H1 (cell line): ENCODE results near the gene NSD2. TPM values are rescaled to one million over a fixed set of nuclear protein-coding genes. Genes with fewer than 3 reads are reported as not detected.

Source experiments
- CTCF ChIA-PET: fragments of 300-600 bp; sonication (Branson Sonifier 250); formaldehyde crosslinking; loops from one replicate; lab custom pipeline; 2021; ENCODE audit not compliant: partially characterized antibody; lab: Charles Lee
- POLR2A ChIA-PET: fragments of 300-600 bp; sonication (Branson Sonifier 250); formaldehyde crosslinking; loops from one replicate; lab custom pipeline; 2021; ENCODE audit warnings: inconsistent platforms; ENCODE audit not compliant: partially characterized antibody; lab: Charles Lee
- DNase-seq, 2 experiments: peaks; one replicate each; pipeline versions ENCODE4 v3.0.0 to v3.0.0-alpha.2; 2010 to 2022; ENCODE audit warnings: low spot score in 2 of 2, low read depth in 1 of 2, mixed read lengths in 1 of 2
- FAIRE-seq: peaks from 2 replicates; lab custom pipeline; 2011; peaks lifted over from hg19 to GRCh38; lab: Jason Lieb, UNC
- H2AFZ ChIP-seq: 2 replicates; pipeline ENCODE4 v1.8.1; 2012; ENCODE audit warnings: low read length, inconsistent platforms
- H2AK5ac ChIP-seq: 2 replicates; pipeline ENCODE4 v1.6.1; 2013; ENCODE audit warnings: low read depth, low read length
- H2BK120ac ChIP-seq: replicated peaks from 2 replicates; pipeline ENCODE3; 2013; ENCODE audit warnings: low read depth, low read length, inconsistent platforms
- H2BK12ac ChIP-seq: 2 replicates; pipeline ENCODE4 v1.6.1; 2013; ENCODE audit warnings: low read depth, low read length
- H2BK15ac ChIP-seq: 2 replicates; pipeline ENCODE4 v1.6.1; 2013; ENCODE audit warnings: low read length
- H2BK20ac ChIP-seq: 2 replicates; pipeline ENCODE4 v1.6.1; 2013; ENCODE audit warnings: low read length
- H2BK5ac ChIP-seq: 2 replicates; pipeline ENCODE4 v1.6.1; 2013; ENCODE audit warnings: low read depth, low read length
- H3K14ac ChIP-seq: 2 replicates; pipeline ENCODE4 v1.6.1; 2013; ENCODE audit warnings: inconsistent platforms; ENCODE audit not compliant: insufficient read length
- H3K18ac ChIP-seq: 2 replicates; pipeline ENCODE4 v1.6.1; 2013; ENCODE audit warnings: low read length; ENCODE audit errors: extremely low read depth
- H3K23ac ChIP-seq: 2 replicates; pipeline ENCODE4 v1.6.1; 2013; ENCODE audit warnings: inconsistent platforms; ENCODE audit not compliant: insufficient read length
- H3K23me2 ChIP-seq: 2 replicates; pipeline ENCODE4 v1.6.1; 2013; ENCODE audit warnings: low read depth, low read length
- H3K27ac ChIP-seq: 2 replicates; pipeline ENCODE4 v1.6.1; 2011; ENCODE audit warnings: low read depth, low read length, inconsistent platforms
- H3K27me3 ChIP-seq, 4 experiments: replicated peaks in 1 of 4; 1 replicate in 1 of 4; 2 replicates in 3 of 4; pipeline versions ENCODE4 v1.6.1 to v1.8.1; 2011 to 2013; ENCODE audit warnings: low read length in 3 of 4, mild to moderate bottlenecking in 3 of 4, inconsistent platforms in 2 of 4, mixed read lengths in 2 of 4, moderate library complexity in 1 of 4; ENCODE audit not compliant: control insufficient read depth in 3 of 4, insufficient read depth in 3 of 4; ENCODE audit errors: extremely low read depth in 1 of 4
- H3K36me3 ChIP-seq, 4 experiments: 2 replicates each; pipeline versions ENCODE4 v1.6.1 to v1.8.1; 2011 to 2013; ENCODE audit warnings: mild to moderate bottlenecking in 4 of 4, low read length in 3 of 4, moderate library complexity in 2 of 4, control low read depth in 1 of 4, inconsistent platforms in 1 of 4; ENCODE audit not compliant: insufficient read depth in 4 of 4, control insufficient read depth in 2 of 4
- H3K4ac ChIP-seq: replicated peaks from 2 replicates; pipeline ENCODE3; 2013; ENCODE audit warnings: low read length, low read depth, mixed read lengths, inconsistent platforms; ENCODE audit not compliant: insufficient read length
- H3K4me1 ChIP-seq, 4 experiments: replicated peaks in 1 of 4; 1 replicate in 1 of 4; 2 replicates in 3 of 4; pipeline versions ENCODE4 v1.6.1 to v1.8.1; 2011 to 2013; ENCODE audit warnings: low read length in 3 of 4, inconsistent platforms in 2 of 4, mixed read lengths in 1 of 4; ENCODE audit not compliant: insufficient read depth in 4 of 4, control insufficient read depth in 3 of 4
- H3K4me2 ChIP-seq, 2 experiments: 2 replicates each; pipeline versions ENCODE4 v1.6.1 to v1.8.1; 2011 to 2013; ENCODE audit warnings: low read depth in 2 of 2, low read length in 2 of 2, control low read depth in 1 of 2, inconsistent platforms in 1 of 2, mild to moderate bottlenecking in 1 of 2; ENCODE audit not compliant: insufficient read depth in 1 of 2
- H3K4me3 ChIP-seq, 4 experiments: fragments of 200-600, 300-600 bp in 1 of 4; sonication (generic), shearing (Covaris generic), sonication (Bioruptor Twin) in 1 of 4; 2 replicates each; pipeline versions ENCODE4 v1.5.1 to v1.8.1; 2011 to 2016; ENCODE audit warnings: low read length in 4 of 4, low read depth in 3 of 4, control low read depth in 2 of 4, inconsistent platforms in 2 of 4, mild to moderate bottlenecking in 2 of 4, mixed read lengths in 1 of 4, moderate library complexity in 1 of 4; ENCODE audit not compliant: insufficient read depth in 2 of 4; ENCODE audit errors: extremely low read depth in 1 of 4
- H3K56ac ChIP-seq: replicated peaks from 2 replicates; pipeline ENCODE3; 2013; ENCODE audit warnings: low read depth, mild to moderate bottlenecking, mixed read lengths, low read length, inconsistent platforms; ENCODE audit not compliant: insufficient read length
- H3K79me1 ChIP-seq: 2 replicates; pipeline ENCODE4 v1.6.1; 2013; ENCODE audit warnings: low read depth, low read length, control low read depth
- H3K79me2 ChIP-seq, 2 experiments: 2 replicates each; pipeline versions ENCODE4 v1.6.1 to v1.8.1; 2012 to 2013; ENCODE audit warnings: low read length in 2 of 2, mild to moderate bottlenecking in 2 of 2, inconsistent platforms in 1 of 2; ENCODE audit not compliant: insufficient read depth in 2 of 2, control insufficient read depth in 1 of 2
- H3K9ac ChIP-seq, 4 experiments: replicated peaks in 1 of 4; 1 replicate in 1 of 4; 2 replicates in 3 of 4; pipeline versions ENCODE4 v1.6.1 to v1.8.1; 2011 to 2013; ENCODE audit warnings: low read depth in 3 of 4, low read length in 3 of 4, control low read depth in 2 of 4, mild to moderate bottlenecking in 2 of 4, moderate library complexity in 2 of 4, inconsistent platforms in 1 of 4; ENCODE audit errors: extremely low read depth in 1 of 4
- H3K9me3 ChIP-seq, 2 experiments: 2 replicates each; pipeline versions ENCODE4 v1.6.1 to v1.8.1; 2012 to 2013; ENCODE audit warnings: mild to moderate bottlenecking in 2 of 2, moderate library complexity in 2 of 2, control low read depth in 1 of 2, inconsistent platforms in 1 of 2, low read depth in 1 of 2, low read length in 1 of 2, mixed read lengths in 1 of 2; ENCODE audit not compliant: insufficient read depth in 2 of 2
- H4K20me1 ChIP-seq, 2 experiments: replicated peaks in 1 of 2; 2 replicates each; pipeline versions ENCODE3 to v1.8.1; 2011 to 2013; ENCODE audit warnings: inconsistent platforms in 2 of 2, low read length in 2 of 2, mild to moderate bottlenecking in 1 of 2; ENCODE audit not compliant: insufficient read depth in 2 of 2, control insufficient read depth in 1 of 2
- H4K5ac ChIP-seq: 2 replicates; pipeline ENCODE4 v1.6.1; 2013; ENCODE audit warnings: low read length, low read depth, mixed read lengths, inconsistent platforms; ENCODE audit not compliant: insufficient read length
- H4K8ac ChIP-seq: 2 replicates; pipeline ENCODE4 v1.8.0; 2013; ENCODE audit warnings: mild to moderate bottlenecking, moderate library complexity, low read length, inconsistent platforms; ENCODE audit not compliant: insufficient read depth; ENCODE audit errors: extremely low read depth
- H4K91ac ChIP-seq: replicated peaks from 2 replicates; pipeline ENCODE3; 2013; ENCODE audit warnings: low read length, mixed read lengths, inconsistent platforms; ENCODE audit not compliant: insufficient read length
- CBX5 ChIP-seq: fragments of 300-800, 300-1000 bp; sonication (generic); IDR thresholded peaks from 2 replicates; pipeline ENCODE4 v1.7.1; 2016; ENCODE audit warnings: antibody characterized with exemption, low read length, low read depth
- POLR2A ChIP-seq, 2 experiments: IDR thresholded peaks; 1 replicate in 1 of 2; 2 replicates in 1 of 2; pipeline ENCODE4 v1.6.1; 2011; ENCODE audit warnings: low read depth in 2 of 2, low read length in 2 of 2, mild to moderate bottlenecking in 2 of 2; ENCODE audit errors: control extremely low read depth in 1 of 2
- SAP30 ChIP-seq: fragments of 300-600 bp; sonication (generic); IDR thresholded peaks from 2 replicates; pipeline ENCODE4 v1.7.1; 2012; ENCODE audit warnings: low read length, moderate library complexity, mild to moderate bottlenecking, inconsistent platforms; ENCODE audit not compliant: insufficient read depth, insufficient replicate concordance
- SP1 ChIP-seq: IDR thresholded peaks from 2 replicates; pipeline ENCODE4 v1.6.1; 2011; ENCODE audit warnings: low read depth, low read length
- WGBS, 2 experiments: shearing (Covaris generic) in 1 of 2; methylation state at CpG; one replicate each; pipeline versions ENCODE4 v1.1.6 to v1.1.7; 2013 to 2015; ENCODE audit warnings: low lambda C conversion rate in 2 of 2, mixed read lengths in 2 of 2, inconsistent platforms in 1 of 2, low coverage in 1 of 2, missing lambda C conversion rate in 1 of 2; ENCODE audit not compliant: insufficient replicate concordance in 2 of 2, insufficient coverage in 1 of 2, insufficient read length in 1 of 2; ENCODE audit errors: extremely low coverage in 1 of 2, missing lambda C conversion rate in 1 of 2; 5-methylcytosine and 5-hydroxymethylcytosine counted together
- polyA plus RNA-seq, 7 experiments: library from polyadenylated mRNA; depleted of rRNA in 3 of 7; stranded (reverse) in 5 of 7; unstranded in 2 of 7; fragments of >200 nt in 5 of 7; fragments of 200-250 nt in 2 of 7; gene quantifications; 1 replicate in 5 of 7; 2 replicates in 1 of 7; 4 replicates in 1 of 7; pipeline versions ENCODE4 v1.2.1 to v1.2.3, GENCODE V29; 2011 to 2013; ENCODE audit warnings: missing spikeins in 2 of 7, mixed read lengths in 2 of 7
- total RNA-seq: library from RNA; stranded (reverse); fragmentation: NEBNext Ultra II Directional; extraction: Animal tissue kit (Norgen Biotek cat#: 25700); gene quantifications from 2 replicates; pipeline ENCODE4 v1.2.1, GENCODE V29; 2021

The NSD2 gene
- total and polyA plus RNA-seq, 2 of the 8 experiments (the other 6 are each of a cell fraction or from before 2014, with no cell fraction given) = 26.7 to 129 TPM

DNA sequence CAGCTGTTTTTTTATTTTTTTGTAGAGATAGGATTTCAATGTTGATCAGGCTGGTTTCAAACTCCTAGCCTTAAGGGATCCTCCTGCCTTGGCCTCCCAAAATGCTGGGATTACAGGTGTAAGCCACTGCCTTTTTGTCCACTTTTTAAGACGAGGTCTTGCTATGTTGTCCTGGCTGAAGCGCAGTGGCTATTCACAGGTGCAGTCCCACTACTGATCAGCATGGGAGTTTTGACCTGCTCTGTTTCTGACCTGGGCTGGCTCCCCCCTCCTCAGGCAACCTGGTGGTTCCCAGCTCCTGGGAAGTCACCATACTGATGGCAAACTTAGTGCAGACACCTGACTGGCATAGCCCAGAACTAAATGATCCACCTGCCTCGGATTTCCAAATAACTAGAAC is 2.3 kb upstream of the NSD2 start:
- H3K36me3 ChIP-seq = no peaks in the 10 kb centered on the region
- peaks cover 3 to 20% of the 10 kb centered on the region in 2 experiments; a peak in 2 of 4 replicates for H3K79me2 ChIP-seq
- POLR2A ChIA-PET = interaction anchor here (1.3 to 1.4 kb wide), 2 partner anchors 10 to 12 kb away, joined by 4 to 5 read pairs; no protein-coding TSS in a partner anchor
- H4K91ac ChIP-seq = no peak overlapping the region
- H3K4me3 ChIP-seq = no peak overlapping the region
- H4K20me1 ChIP-seq = peaks cover 3 to 6% of the 10 kb centered on the region in 2 experiments
- H3K14ac ChIP-seq = no peak overlapping the region
- H3K4me2 ChIP-seq = no peak overlapping the region; a peak in 1 of 4 replicates
- H3K4ac ChIP-seq = no peak overlapping the region
- no peak overlapping the region for H2BK120ac ChIP-seq
- TF ChIP-seq POLR2A (IDR thresholded peaks at IDR 0.05; ENCODE audit: control extremely low read depth in 1 of 2, low read depth in 2 of 2, low read length in 2 of 2) (no peak), CBX5 (no peak), SP1 (no peak), SAP30 (no peak)
- peaks cover 0 to 9% (median 3%) of the 10 kb centered on the region in 4 experiments; a peak in 6 of 7 replicates for H3K4me1 ChIP-seq
- no peak overlapping the region for H3K27ac ChIP-seq
- H3K9ac ChIP-seq = no peak overlapping the region
- H3K79me1 ChIP-seq = peaks cover 3% of the 10 kb centered on the region; the same call in 1 of the 2 replicates
- FAIRE-seq (no peak), DNase-seq (no peak)
- no peak overlapping the region for H2AFZ ChIP-seq
- H3K23me2 ChIP-seq = peaks cover 8% of the 10 kb centered on the region
- peaks cover 27 to 53% (median 51%) of the 10 kb centered on the region in 4 experiments for H3K27me3 ChIP-seq
- WGBS, 2 experiments = 92% methylated on average over 3 of the region's 3 CpGs; no CpG with 5 or more reads in 1 of the 2 experiments
- no peak overlapping the region for H2BK12ac ChIP-seq
- H2BK5ac ChIP-seq = no peak overlapping the region
- no peak overlapping the region for H2BK20ac ChIP-seq
- CTCF ChIA-PET = interaction anchor here (1.4 to 1.6 kb wide), 2 partner anchors 31 to 59 kb away, joined by 3 to 7 read pairs; no protein-coding TSS in a partner anchor
- H2AK5ac ChIP-seq = no peak overlapping the region
- no peak overlapping the region for H3K56ac ChIP-seq
- no peak overlapping the region for H3K23ac ChIP-seq
- no peak overlapping the region for H4K5ac ChIP-seq
- no peak overlapping the region for H4K8ac ChIP-seq
- no peak overlapping the region for H2BK15ac ChIP-seq
- no peaks in the 10 kb centered on the region for H3K9me3 ChIP-seq
- no peak overlapping the region for H3K18ac ChIP-seq
